DND-41 (cell line): Measurements from ENCODE around the gene OMA1.

Source experiments
- ATAC-seq: fragments of 200-7000 bp; cut with Tn5 transposase; 3 replicates; pipeline ENCODE4 v1.9.1; 2021; ENCODE audit warnings: low read depth; ENCODE audit not compliant: insufficient read depth
- DNase-seq: peaks from one replicate; pipeline ENCODE4 v3.0.0-alpha.2; 2020
- H2AFZ ChIP-seq: 2 replicates; pipeline ENCODE4 v1.6.0; 2012; ENCODE audit warnings: low read depth, low read length
- H3K27ac ChIP-seq: 2 replicates; pipeline ENCODE4 v1.5.1; 2012; ENCODE audit warnings: low read length, inconsistent platforms
- H3K27me3 ChIP-seq: fragments of 200-600 bp; sonication (generic); 2 replicates; pipeline ENCODE4 v1.6.0; 2012; ENCODE audit warnings: low read length, mild to moderate bottlenecking, inconsistent platforms; ENCODE audit not compliant: insufficient read depth, poor library complexity
- H3K36me3 ChIP-seq: 2 replicates; pipeline ENCODE4 v1.5.1; 2012; ENCODE audit warnings: low read length, inconsistent platforms; ENCODE audit not compliant: insufficient read depth
- H3K4me1 ChIP-seq: 2 replicates; pipeline ENCODE4 v1.5.1; 2012; ENCODE audit warnings: mild to moderate bottlenecking, low read length; ENCODE audit not compliant: insufficient read depth
- H3K4me2 ChIP-seq: 2 replicates; pipeline ENCODE4 v1.6.0; 2012; ENCODE audit warnings: mild to moderate bottlenecking, moderate library complexity, low read length, inconsistent platforms; ENCODE audit not compliant: insufficient read depth
- H3K4me3 ChIP-seq, 2 experiments: fragments of 200-600 bp in 1 of 2; shearing (Covaris generic) in 1 of 2; 2 replicates each; pipeline ENCODE4 v1.5.1; 2012 to 2016; ENCODE audit warnings: inconsistent platforms in 2 of 2, low read length in 2 of 2, mild to moderate bottlenecking in 2 of 2, low read depth in 1 of 2, moderate library complexity in 1 of 2
- H3K79me2 ChIP-seq: 2 replicates; pipeline ENCODE4 v1.6.0; 2012; ENCODE audit warnings: low read length, inconsistent platforms; ENCODE audit not compliant: insufficient read depth
- H3K9ac ChIP-seq: 2 replicates; pipeline ENCODE4 v1.6.0; 2012; ENCODE audit warnings: low read depth, mild to moderate bottlenecking, inconsistent platforms, low read length, moderate library complexity
- H3K9me3 ChIP-seq: 2 replicates; pipeline ENCODE4 v1.5.1; 2012; ENCODE audit warnings: low read length, moderate library complexity, mild to moderate bottlenecking, inconsistent platforms; ENCODE audit not compliant: insufficient read depth, severe bottlenecking
- H4K20me1 ChIP-seq: 2 replicates; pipeline ENCODE4 v1.6.0; 2012; ENCODE audit warnings: low read length; ENCODE audit not compliant: insufficient read depth
- CTCF ChIP-seq: IDR thresholded peaks from 2 replicates; pipeline ENCODE4 v1.5.1; 2012; ENCODE audit warnings: borderline replicate concordance, low read length, moderate library complexity, mild to moderate bottlenecking; ENCODE audit not compliant: poor library complexity, severe bottlenecking; ENCODE audit errors: extremely low read depth
- EZH2 ChIP-seq: IDR thresholded peaks from 3 replicates; pipeline ENCODE4 v1.6.1; 2012; ENCODE audit warnings: borderline replicate concordance, low read depth, mild to moderate bottlenecking, moderate library complexity, low read length, inconsistent platforms; ENCODE audit not compliant: severe bottlenecking

OMA1 gene

GRCh38 chr1:58447042-58447441 lies 99.5 kb downstream of the OMA1 start:
- TF ChIP-seq EZH2, result no peak
- Histone ChIP-seq H3K4me2 (no peak overlapping the region), H3K27me3 (no peaks in the 10 kb centered on the region), H3K9me3 (no peaks in the 10 kb centered on the region), H3K79me2 (no peaks in the 10 kb centered on the region), H3K4me3 (no peak overlapping the region), H3K36me3 (no peaks in the 10 kb centered on the region), H4K20me1 (no peaks in the 10 kb centered on the region), H3K9ac (no peak overlapping the region), H3K27ac (no peak overlapping the region), H2AFZ (no peak overlapping the region), H3K4me1 (no peaks in the 10 kb centered on the region)
- no peak for DNase-seq
- no peak for ATAC-seq

- H3K9me3 ChIP-seq, result no peaks in the 10 kb centered on the region
- TF ChIP-seq EZH2, result no peak
- TF ChIP-seq CTCF, result no peak
- H3K9ac ChIP-seq, result no peak overlapping the region
- no peak overlapping the region for H3K27ac ChIP-seq
- ATAC-seq (no peak), DNase-seq (no peak)
- no peaks in the 10 kb centered on the region for H4K20me1 ChIP-seq
- H2AFZ ChIP-seq, result no peak overlapping the region
- H3K4me1 ChIP-seq, result no peaks in the 10 kb centered on the region
- H3K36me3 ChIP-seq, result no peaks in the 10 kb centered on the region
- no peak overlapping the region for H3K4me3 ChIP-seq
- H3K79me2 ChIP-seq, result no peaks in the 10 kb centered on the region
- no peak overlapping the region for H3K4me2 ChIP-seq
- H3K27me3 ChIP-seq, result no peaks in the 10 kb centered on the region
Measured at GRCh38 chr1:58446368-58446767, 100.2 kb downstream of the OMA1 start.

- H4K20me1 ChIP-seq, result no peaks in the 10 kb centered on the region
Measured at GRCh38 chr1:58443986-58444868, 102.3 kb downstream of the OMA1 start.

More at GRCh38 chr1:58443986-58444868, 102.3 kb downstream of the OMA1 start:
- ATAC-seq (no peak), DNase-seq (no peak)
- Histone ChIP-seq H3K27me3 (no peaks in the 10 kb centered on the region), H3K36me3 (no peaks in the 10 kb centered on the region), H3K4me3 (no peak overlapping the region), H3K4me2 (no peak overlapping the region), H3K79me2 (no peaks in the 10 kb centered on the region), H3K27ac (no peak overlapping the region), H3K9ac (no peak overlapping the region), H3K4me1 (no peaks in the 10 kb centered on the region), H2AFZ (no peak overlapping the region), H3K9me3 (no peaks in the 10 kb centered on the region)
- TF ChIP-seq CTCF, result no peak
- TF ChIP-seq EZH2, result no peak
